ENCODE measurements around the gene ATP2B2. TPM values are rescaled to one million over a fixed set of nuclear protein-coding genes. Genes with fewer than 3 reads are reported as not detected.

ATP2B2 gene
- total and polyA plus RNA-seq, 2 of the 8 experiments (the other 6 are each of a cell fraction or from before 2014, with no cell fraction given) = 0.14 to 1.2 TPM

- TF ChIP-seq, protein P1, sequence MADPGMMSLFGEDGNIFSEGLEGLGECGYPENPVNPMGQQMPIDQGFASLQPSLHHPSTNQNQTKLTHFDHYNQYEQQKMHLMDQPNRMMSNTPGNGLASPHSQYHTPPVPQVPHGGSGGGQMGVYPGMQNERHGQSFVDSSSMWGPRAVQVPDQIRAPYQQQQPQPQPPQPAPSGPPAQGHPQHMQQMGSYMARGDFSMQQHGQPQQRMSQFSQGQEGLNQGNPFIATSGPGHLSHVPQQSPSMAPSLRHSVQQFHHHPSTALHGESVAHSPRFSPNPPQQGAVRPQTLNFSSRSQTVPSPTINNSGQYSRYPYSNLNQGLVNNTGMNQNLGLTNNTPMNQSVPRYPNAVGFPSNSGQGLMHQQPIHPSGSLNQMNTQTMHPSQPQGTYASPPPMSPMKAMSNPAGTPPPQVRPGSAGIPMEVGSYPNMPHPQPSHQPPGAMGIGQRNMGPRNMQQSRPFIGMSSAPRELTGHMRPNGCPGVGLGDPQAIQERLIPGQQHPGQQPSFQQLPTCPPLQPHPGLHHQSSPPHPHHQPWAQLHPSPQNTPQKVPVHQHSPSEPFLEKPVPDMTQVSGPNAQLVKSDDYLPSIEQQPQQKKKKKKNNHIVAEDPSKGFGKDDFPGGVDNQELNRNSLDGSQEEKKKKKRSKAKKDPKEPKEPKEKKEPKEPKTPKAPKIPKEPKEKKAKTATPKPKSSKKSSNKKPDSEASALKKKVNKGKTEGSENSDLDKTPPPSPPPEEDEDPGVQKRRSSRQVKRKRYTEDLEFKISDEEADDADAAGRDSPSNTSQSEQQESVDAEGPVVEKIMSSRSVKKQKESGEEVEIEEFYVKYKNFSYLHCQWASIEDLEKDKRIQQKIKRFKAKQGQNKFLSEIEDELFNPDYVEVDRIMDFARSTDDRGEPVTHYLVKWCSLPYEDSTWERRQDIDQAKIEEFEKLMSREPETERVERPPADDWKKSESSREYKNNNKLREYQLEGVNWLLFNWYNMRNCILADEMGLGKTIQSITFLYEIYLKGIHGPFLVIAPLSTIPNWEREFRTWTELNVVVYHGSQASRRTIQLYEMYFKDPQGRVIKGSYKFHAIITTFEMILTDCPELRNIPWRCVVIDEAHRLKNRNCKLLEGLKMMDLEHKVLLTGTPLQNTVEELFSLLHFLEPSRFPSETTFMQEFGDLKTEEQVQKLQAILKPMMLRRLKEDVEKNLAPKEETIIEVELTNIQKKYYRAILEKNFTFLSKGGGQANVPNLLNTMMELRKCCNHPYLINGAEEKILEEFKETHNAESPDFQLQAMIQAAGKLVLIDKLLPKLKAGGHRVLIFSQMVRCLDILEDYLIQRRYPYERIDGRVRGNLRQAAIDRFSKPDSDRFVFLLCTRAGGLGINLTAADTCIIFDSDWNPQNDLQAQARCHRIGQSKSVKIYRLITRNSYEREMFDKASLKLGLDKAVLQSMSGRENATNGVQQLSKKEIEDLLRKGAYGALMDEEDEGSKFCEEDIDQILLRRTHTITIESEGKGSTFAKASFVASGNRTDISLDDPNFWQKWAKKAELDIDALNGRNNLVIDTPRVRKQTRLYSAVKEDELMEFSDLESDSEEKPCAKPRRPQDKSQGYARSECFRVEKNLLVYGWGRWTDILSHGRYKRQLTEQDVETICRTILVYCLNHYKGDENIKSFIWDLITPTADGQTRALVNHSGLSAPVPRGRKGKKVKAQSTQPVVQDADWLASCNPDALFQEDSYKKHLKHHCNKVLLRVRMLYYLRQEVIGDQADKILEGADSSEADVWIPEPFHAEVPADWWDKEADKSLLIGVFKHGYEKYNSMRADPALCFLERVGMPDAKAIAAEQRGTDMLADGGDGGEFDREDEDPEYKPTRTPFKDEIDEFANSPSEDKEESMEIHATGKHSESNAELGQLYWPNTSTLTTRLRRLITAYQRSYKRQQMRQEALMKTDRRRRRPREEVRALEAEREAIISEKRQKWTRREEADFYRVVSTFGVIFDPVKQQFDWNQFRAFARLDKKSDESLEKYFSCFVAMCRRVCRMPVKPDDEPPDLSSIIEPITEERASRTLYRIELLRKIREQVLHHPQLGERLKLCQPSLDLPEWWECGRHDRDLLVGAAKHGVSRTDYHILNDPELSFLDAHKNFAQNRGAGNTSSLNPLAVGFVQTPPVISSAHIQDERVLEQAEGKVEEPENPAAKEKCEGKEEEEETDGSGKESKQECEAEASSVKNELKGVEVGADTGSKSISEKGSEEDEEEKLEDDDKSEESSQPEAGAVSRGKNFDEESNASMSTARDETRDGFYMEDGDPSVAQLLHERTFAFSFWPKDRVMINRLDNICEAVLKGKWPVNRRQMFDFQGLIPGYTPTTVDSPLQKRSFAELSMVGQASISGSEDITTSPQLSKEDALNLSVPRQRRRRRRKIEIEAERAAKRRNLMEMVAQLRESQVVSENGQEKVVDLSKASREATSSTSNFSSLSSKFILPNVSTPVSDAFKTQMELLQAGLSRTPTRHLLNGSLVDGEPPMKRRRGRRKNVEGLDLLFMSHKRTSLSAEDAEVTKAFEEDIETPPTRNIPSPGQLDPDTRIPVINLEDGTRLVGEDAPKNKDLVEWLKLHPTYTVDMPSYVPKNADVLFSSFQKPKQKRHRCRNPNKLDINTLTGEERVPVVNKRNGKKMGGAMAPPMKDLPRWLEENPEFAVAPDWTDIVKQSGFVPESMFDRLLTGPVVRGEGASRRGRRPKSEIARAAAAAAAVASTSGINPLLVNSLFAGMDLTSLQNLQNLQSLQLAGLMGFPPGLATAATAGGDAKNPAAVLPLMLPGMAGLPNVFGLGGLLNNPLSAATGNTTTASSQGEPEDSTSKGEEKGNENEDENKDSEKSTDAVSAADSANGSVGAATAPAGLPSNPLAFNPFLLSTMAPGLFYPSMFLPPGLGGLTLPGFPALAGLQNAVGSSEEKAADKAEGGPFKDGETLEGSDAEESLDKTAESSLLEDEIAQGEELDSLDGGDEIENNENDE (IDR thresholded peaks at IDR 0.05; ENCODE audit: insufficient replicate concordance, low read length) = no peak
- no peak for TF ChIP-seq BCL11A (IDR thresholded peaks at IDR 0.05; ENCODE audit: low read depth in 2 of 2, low read length in 2 of 2)
- no peak for TF ChIP-seq POU5F1 (IDR thresholded peaks at IDR 0.05; ENCODE audit: low read depth, low read length)
- no peak for TF ChIP-seq TAF1 (IDR thresholded peaks at IDR 0.05; ENCODE audit: low read depth, low read length)
- TF ChIP-seq POLR2AphosphoS5 (IDR thresholded peaks at IDR 0.05; ENCODE audit: low read depth, low read length) = no peak
- no peak for TF ChIP-seq KDM1A (IDR thresholded peaks at IDR 0.05; ENCODE audit: borderline replicate concordance, low read length)
- no peak for TF ChIP-seq ASH2L (IDR thresholded peaks at IDR 0.05; ENCODE audit: low read length)
Observed at GRCh38 chr3:10366651-10367101, 138.7 kb downstream of the ATP2B2 start (continued).

All from H1 (cell line).